GM21367 (cell line): ENCODE data around the gene SORCS2.

Source experiments
- ATAC-seq: cut with Tn5 transposase; IDR thresholded peaks from one replicate; pipeline ENCODE4 v1.9.1; 2021; ENCODE audit not compliant: unreplicated experiment

SORCS2 gene

DNA sequence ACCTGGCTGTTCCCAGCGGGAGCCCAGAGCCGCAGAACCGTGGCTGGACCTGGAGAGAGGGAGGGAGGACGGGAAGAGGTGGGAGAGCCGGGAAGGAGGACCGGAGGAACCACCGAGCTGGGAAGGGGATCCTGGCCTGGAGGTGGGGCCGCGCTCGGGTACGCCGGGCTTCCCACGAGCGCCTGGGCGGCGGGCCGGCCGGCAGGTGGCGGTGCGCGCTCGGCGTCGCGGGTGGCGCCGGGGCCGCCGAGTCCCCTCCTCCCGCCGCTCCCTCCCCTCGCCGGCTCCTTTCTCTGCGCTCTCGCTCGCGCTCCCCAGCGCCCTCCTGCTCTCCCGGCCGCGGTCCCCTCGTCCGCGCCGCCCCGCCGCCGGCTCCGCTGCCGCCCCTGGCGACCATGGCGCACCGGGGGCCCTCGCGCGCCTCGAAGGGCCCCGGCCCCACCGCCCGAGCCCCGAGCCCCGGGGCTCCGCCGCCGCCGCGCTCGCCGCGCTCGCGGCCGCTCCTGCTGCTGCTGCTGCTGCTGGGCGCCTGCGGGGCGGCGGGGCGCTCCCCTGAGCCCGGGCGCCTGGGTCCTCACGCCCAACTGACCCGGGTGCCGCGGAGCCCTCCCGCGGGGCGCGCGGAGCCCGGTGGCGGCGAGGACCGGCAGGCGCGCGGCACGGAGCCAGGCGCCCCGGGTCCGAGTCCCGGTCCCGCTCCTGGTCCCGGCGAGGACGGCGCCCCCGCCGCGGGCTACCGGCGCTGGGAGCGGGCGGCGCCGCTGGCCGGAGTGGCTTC lies at the start of gene SORCS2:
Gene SORCS2 (plus strand): TSS at position 287 of the 778 bp plus-strand sequence.
- ATAC-seq = no peak

DNA sequence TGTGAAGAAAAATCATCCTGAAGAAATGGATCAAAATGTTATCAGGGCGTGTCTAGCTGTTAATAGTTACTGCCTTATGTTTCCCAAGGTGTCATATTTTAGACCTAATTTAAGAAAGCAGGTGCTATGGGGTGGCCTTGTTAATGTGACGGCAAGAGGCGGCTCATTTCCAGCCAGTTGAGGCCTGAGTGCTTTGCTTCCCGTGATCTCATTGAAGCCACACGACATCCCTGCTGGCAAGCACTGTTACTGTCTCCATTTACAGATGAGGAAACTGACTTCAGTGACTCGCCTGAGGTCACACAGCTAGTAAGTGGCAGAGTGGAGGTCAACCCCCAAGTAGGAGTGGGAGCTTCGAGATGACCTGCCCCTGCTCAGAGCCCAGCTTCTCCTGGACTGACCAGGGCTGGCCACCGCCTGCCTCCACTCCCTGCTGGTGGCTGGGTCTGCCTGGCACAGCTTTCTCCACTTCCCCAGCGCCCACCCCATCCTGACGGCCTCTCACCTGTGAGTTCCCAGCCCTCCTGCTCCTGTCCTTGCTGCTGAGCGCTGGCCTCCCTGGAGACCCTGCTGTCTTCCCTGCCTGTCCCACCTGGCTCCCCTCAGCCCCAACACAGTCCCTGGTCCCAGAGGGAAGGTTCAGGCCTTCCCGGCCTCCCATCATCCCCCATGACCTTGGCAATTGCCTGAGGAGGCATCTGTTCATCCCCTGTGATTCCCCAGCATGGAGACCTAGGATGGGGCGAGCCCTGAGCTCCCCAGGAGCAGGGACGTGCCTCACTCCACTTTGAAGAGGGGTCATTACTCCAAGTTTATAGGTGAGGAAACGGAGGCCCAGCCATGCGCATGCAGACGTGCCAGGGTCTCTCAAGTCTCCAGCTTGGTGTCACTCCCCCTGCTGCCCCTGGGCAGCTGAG lies 47.7 kb upstream of the SORCS2 start:
- no peak for ATAC-seq

DNA sequence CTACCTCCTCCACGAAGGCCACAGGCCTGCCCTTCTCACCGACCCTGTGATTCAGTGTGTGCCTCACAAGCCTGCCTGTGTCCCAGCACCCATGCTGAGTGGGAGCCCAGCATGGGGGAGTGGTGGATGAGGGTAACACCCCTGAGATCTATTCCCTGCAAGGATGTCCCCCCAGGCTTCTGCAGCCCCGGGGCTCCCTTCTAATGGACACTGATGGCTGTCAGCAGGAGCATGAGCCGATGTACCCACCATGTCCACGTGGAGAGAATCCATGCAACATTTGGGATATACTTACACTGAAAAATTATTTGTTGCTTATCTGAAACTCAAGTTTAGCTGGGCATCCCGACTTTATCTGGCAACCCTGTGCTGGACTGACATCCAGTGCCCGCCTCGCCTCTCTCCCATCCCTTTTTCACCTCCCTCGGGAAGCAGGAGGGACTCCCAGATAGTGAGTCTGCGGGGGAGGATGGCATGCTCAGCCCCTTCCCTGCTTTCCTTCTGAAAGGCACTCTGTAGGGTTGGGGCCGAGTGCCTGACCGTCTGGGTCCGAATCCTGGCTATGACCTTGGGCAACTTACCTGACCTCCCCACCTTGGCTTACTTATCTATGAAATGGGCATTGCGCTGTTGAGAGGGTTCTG lies 46.9 kb upstream of the SORCS2 start:
- no peak for ATAC-seq

DNA sequence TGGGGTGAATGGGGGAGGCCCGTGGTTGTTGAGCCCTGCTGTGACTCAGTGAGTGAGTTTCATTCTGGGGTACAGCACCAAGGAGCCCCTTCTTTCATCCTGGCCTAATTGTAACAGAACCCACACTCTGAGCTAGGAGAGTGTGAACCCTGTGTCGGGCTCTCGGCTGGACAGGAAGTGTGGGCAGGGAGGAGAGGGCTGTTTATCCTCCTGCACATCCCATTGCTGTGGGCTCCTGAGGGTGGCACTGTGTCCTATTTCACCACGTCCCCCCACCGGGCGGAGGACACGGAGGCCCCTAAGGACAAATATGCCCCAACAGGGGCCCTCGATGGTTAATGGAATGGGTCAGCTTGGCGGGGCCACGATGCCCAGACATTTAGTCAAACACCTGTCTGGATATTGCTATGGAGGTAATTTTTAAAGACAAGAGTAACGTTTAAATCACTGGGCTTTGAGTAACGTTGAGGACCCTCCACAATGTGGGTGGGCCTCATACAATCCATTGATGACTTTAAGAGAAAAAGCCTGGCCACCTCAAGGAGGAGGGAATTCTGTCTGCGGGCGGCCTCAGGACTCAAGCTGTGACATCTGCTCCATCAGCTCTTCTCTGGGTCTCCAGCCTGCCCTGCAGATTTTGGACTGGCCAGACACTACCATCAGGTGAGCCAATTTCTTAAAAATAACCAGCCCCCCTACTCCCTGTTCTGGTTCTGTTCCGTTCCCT lies 46.1 kb upstream of the SORCS2 start:
- no peak for ATAC-seq

DNA sequence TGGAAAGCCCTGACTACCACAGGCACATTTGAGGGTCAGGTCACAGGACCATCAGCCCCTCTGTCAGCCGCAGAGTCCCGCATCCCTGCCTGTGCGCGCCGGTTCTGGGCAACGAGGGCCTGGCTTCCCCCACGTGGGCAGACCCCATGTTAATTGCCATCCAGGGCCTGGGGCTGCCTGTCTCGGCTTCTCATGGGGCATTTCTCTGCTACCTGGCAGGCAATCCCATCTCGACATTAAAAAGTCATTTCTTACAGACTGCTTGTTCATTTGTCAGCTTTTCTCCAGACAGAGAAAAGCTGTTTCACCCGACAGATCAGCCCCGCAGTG lies 45.6 kb upstream of the SORCS2 start:
- ATAC-seq = no peak

DNA sequence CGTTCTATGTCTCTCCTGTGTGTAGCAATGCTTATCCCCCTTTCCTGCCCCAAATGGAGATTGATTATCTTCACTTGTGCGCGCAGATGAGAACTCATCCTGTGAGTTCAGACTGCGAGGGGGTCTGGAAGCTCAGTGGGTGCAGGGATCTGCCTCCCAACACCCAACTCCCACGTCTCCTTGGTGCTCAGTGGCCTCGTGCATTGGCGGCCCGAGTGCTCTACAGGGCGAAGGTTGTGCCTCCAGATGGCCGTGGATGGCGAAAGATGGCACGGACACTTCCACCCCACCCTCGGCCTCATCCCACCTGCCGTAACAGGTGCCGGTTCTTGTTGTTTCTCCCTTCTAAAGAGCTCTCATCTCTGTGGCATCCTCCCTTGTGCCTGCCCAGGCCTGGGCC lies 45.1 kb upstream of the SORCS2 start:
- ATAC-seq = no peak

DNA sequence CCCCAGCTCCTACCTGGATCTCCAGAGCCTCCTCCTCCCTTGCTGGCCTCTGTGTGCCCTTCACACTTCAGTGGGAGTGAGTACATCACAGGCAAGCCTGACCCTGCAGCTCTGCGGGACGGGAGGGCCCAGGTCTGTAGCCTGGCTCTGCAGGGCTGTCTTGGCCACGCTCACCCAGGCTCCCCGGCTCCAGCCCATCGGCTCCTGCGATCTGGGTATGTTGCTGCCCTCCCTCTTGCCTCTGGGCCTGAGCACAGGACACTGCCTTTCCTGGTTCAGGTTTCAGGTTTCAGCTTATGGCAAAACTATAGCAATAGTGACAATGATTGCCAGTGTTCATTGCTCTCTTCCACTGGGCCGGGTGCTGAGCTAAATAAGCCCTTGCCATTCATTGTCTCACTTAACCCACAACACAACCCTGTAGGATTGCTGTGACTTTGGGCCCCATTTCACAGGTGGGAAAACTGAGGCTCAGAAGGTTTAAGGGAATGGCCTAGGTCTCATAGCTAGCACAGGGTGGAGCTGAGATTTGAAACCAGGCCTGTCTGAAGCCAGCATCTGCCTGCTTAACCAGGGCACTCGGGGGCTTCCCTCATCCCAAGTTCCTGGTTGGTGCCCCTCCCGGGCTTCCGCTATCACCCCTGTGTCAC lies 44.6 kb upstream of the SORCS2 start:
- ATAC-seq = no peak

DNA sequence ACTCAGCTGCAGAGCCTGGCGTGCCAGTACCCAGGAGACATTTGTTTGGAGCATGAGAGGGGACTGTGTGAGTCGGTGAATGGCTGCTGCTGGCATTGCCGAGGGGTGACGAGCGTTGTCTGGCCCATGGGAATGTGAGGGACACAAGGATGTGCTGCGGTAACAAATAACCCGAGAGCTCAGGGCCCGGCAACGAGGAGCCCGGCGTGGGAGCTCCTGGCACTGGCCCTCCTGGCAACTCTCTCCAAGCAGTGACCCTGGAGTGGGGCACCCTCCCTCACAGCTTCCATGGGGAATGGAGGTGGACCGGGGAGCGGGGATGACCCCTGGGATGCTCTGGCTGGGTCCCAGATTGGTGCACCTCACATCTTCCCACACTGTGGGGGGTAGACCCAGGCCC lies 44.0 kb upstream of the SORCS2 start:
- ATAC-seq = no peak

DNA sequence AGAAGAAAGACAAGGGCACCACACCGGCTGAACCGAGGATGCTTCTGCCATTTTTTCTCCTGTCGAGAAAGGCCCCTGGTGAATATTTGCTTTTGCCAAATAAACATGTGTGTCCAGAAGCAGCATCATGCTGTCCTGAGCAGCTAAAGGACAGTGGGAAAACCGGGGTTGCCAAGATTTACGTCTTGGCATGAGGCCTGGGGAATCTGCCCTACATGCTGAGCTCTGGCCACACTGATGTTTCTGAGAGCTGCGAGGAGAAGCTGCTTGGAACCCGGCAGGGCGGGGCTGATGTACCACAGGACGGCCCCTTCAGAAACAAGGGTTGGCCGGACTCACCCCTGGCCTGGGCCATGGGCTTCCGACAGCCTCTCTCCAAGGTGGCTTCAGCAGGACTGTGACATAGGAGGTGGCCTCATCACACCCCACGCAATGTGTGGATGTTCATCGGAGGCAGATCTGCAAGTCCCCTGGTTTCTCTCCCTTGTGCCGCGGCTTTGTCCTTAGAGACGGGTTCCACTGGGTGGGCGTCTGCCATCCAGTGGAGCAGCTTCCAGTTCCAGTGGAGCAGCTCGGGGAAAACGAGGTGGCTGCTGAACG lies 42.2 kb upstream of the SORCS2 start:
- no peak for ATAC-seq

DNA sequence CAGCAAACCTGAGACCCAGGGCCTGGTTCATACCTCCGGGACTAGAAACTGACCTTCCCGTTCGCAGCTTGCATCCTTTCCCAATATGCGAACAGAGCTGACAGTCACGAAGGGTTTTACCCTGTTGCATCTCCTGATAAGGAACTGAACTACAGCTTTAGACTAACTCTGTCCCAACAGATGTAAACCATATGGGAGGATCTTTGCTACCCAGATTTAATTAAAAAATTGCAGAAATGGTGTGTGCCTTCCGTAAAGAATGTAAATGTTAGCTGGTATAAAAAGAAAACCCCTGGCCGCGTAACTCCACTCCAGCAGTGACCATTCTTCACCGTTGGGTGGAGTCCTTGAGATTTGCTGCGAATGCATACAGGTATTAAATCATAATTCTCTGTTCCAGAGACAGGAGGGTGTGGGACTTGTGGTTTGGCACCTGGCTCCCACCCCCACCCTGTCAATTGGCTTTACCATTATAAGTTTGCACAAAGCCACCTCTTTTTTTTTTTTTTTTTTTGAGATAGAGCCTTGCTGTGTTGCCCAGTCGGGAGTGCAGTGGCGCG lies 40.6 kb upstream of the SORCS2 start:
- ATAC-seq = no peak

DNA sequence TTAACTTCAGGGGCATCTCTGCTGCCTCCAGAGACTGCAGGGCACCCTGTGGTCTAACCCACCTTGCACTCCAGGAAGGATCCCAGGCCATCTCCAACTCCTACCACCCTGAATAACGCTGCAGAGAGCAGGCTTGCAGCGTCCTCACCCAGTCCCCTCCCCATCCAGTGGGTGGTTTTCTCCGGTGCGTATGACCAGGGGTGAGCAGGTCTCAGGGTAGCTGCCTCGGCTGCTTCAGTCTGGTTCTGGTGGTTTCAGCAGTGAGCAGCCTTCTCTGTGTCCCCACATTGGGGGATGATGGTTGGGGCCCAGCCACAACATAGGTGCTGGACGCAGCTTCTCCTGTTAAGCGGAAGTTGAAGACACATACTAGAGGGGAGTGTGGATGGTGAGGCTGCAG lies 38.6 kb upstream of the SORCS2 start:
- no peak for ATAC-seq

DNA sequence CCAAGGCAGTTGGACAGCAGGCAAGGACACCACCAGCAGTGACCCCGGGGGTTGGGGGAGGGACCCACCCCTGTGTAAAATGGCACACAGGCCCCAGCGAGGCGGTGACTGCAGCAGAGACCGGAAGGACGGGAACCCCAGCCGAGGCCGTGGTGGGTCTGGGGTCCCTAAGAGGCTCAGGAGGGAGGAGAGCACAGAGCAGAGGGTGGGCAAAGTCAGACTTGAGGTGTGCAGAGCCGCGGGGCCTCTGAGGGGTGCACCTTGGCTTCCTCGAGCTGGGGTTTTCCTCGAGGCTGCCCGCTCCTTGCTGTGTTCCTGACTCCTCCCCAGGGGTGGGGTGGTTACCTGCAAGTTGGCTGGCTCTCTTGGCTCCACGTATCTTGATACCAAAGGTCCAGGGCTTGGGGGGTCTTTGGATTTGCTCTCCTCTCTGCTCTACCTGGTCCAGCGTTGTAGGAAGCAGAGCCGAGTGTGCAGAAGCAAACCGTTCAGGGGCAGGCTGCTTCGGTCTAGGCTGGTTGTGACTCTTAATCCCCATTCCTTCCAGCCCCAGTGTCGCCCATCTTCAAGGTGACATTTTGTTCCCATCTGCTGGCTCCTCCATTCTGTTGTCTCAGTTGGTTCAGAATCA lies 37.9 kb upstream of the SORCS2 start:
- no peak for ATAC-seq

DNA sequence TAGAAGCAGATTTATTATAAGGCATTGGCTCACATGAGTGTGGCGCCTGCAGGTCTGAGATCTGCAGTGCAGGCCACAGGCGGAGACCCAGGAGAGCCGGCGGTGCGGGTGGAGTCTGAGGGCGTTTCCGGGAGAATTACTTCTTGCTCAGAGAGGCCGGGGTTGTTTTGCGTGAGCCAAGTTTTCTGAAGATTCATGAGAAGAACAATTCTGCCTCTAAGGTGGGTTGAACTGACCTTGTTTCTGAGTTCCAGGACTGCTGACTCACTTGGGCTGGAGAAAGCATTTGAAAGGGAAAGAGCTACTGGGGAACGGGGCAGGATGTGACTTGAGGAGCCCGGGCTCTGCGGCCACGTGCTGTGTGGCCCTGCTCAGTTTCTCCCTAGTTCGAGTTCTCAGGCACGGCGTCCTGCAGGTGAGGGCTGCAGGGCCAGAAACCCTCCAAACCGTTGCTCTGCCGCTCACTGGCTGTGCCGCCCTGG lies 36.7 kb upstream of the SORCS2 start:
- ATAC-seq = no peak

DNA sequence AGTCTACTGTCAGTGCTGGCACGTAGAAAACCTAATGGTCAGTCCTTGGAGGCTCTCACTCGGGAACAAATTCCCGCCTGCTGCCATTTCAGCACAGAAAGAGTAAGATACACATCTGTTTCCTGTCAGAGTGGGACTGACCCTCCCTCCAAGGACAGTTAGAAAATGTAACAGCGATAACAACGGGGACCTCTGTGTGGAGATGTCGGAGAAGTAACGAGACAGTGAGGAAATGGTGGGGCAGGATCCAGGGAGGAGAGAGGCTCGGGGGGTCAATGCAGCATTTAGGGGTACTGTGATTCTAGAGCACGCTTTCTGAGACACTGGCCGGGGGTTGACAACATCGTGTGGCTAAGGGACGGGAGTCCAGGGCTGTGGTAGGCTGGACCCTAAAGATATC lies 36.0 kb upstream of the SORCS2 start:
- no peak for ATAC-seq

DNA sequence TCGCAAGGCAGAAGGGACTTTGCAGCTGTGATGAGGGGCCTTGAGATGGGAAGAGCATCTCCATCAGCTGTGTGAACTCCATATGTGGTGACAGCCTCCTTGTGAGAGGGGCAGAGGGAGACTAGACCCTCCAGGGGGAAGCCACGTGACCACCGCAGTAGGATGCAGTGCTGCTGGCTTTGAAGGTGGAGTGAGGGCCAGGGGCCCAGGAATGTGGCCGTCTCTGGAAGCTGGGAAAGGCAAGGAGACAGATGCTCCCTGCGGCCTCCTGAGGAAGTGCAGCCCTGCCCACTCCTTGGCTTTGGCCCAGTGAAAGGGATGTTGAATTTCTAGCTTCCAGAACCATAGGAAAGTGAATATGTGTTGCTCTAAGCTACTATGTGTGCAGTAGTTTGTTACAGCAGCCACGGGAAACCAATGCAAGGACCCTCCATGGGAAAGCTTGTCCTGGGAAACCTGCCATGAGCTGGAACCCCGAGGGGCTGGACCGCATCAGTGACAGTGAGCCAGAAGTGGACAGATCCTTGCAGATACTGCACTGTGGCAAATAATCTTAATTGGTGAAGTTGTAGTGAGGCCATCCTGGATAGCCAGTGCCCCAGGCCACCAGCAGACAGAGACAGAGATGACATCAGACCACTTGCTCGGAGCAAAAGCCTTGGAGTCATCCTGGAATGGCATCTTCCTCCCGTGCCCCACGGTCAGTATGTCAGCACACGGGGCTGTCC lies 35.4 kb upstream of the SORCS2 start:
- ATAC-seq = no peak

DNA sequence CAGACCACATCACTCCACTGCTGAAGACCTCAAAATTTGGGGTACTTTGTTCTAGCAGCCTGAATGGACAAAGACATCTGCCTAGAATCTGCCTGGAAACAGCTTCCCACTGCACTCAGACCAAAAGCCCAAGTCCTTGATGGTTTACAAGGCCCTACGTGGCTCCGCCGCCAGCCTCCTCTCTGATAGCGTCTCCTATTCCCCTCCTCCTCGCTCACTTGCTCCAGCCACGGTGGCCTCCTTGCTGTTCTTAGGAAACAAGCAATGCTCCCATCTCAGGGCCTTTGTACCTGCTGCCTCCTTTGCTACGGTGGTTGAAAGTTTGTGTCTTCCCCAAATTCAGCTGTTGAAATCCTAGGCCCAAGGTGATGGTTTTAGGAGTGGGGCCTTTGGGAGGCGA lies 34.7 kb upstream of the SORCS2 start:
- no peak for ATAC-seq

DNA sequence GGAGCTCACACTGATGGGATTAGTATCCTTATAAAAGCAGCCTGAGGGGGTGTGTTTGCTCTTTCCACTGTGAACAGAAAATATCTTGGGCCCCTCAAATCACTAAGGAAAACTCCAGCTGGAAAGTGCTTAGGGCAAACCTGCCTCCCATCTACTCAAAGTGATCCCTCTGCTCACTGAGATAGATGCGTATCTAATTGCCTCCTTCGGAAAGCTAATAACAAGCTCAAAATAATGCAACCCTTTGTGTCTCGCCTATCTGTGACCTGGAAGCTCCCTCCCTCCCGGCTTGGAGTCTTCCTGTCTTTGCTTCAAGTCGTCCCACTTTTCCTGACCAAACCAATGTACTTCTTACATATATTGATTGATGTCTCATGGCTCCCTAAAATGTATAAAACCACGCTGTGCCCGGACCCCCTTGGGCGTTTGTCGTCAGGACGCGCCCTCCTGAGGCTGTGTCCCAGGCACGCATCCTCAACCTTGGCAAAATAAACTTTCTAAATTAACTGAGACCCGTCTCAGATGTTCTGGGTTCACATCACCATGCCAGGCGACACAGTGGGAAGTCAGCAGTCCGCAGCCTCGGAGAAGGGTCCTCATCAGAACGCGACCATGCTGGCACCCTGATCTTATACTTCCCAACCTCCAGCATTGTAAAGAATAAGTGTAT lies 34.1 kb upstream of the SORCS2 start:
- no peak for ATAC-seq

DNA sequence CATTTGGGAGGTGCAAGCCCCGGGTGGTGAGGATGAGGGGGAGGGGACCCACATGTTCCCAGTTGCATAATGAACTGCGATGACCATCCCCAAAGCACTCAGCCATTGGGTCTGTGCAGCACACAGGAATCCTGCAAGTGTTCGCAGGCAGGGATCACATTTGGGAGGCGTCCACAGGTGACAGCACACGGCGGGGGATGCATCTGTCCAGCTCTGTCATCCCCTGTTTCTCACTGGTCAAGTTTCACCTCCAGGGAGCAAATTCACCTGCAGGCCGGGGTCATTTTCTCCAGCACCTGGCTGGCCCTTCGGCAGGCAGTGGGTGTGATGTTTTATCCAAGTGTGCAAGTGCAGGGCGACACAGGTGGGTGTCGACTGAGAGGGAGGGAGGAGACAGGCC lies 33.3 kb upstream of the SORCS2 start:
- ATAC-seq = no peak
